ENCODE data around the gene MAGEB16. TPM values are rescaled to one million over a fixed set of nuclear protein-coding genes. Genes with fewer than 3 reads are reported as not detected.

Gene MAGEB16
- total RNA-seq, 2 donors from 2014 or later: not detected

Other genes with a start within 250 kb of the MAGEB16 start
- not detected for gene CFAP47, start 121.4 kb downstream of the MAGEB16 start, total RNA-seq

Measured in natural killer cell treated with Interleukin-12 subunit alpha and Interleukin-12 subunit beta and Interleukin-15 and Interleukin-18, amount 100 ng/mL, for 72 hours (primary cell).